GM12878 (cell line): Measurements from ENCODE around the gene DUSP22.

Experiments used
- GATAD2B ChIP-seq: fragments of 450-650 bp; conservative IDR thresholded peaks from 2 replicates; pipeline ENCODE4 v1.6.1; 2017; ENCODE audit warnings: low read depth, mild to moderate bottlenecking, moderate library complexity
- NFIC ChIP-seq: IDR thresholded peaks from 2 replicates; pipeline ENCODE4 v1.6.1; 2012; ENCODE audit warnings: low read depth, mild to moderate bottlenecking, inconsistent platforms, low read length, moderate library complexity

DNA sequence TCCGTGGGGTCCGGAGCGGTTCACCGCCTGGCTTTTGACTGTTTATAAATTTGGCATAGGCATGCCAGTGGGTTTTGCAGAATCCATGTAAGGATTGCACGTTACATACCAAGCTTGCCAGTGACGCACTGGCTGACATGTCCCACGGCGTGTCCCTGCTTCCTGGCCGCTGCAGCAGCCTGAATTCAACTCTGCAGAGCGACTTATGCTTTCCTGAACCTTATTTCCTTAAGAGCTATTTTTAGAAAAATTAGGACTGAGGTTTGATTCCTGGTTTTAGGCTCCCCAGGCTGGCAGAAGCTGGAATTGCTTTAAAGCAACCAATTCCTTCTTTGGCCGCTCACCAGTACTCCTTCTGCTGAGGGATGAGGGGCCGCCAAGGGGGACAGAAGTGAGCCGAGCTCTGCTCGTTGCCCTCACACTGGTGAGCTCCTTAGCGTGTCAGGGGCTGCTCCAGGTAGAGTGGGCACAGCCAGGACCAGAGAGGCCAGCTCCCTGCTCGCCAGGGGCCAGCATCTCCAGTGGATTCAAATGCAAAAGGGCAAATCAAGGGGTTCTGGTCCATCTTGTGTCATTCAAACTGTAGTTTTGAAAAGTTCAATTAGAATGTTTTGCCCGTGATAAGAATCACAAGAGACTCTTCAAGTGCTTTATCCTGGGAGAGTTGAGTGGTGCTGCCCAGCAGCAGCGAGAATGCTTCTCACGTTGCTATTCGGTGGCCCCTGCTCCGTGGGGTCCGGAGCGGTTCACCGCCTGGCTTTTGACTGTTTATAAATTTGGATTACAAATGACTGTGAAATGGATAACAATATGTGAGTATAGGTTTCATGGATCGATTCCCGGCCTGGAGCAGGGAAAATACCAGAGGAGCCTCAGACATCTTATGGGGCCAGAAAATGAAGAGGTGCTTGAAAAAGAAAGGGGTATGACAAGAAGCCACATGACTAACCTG, 81.8 kb downstream of the DUSP22 start:
- TF ChIP-seq GATAD2B (no peak), NFIC (no peak)
